ENCODE data around the gene EIPR1. TPM values are rescaled to one million over a fixed set of nuclear protein-coding genes. Genes with fewer than 3 reads are reported as not detected.

Gene EIPR1
- total and polyA plus RNA-seq, 10 of the 15 experiments (the other 5 are each of a cell fraction or from before 2014, with no cell fraction given): 23.6 to 61.2 (median 42.2) TPM

DNA sequence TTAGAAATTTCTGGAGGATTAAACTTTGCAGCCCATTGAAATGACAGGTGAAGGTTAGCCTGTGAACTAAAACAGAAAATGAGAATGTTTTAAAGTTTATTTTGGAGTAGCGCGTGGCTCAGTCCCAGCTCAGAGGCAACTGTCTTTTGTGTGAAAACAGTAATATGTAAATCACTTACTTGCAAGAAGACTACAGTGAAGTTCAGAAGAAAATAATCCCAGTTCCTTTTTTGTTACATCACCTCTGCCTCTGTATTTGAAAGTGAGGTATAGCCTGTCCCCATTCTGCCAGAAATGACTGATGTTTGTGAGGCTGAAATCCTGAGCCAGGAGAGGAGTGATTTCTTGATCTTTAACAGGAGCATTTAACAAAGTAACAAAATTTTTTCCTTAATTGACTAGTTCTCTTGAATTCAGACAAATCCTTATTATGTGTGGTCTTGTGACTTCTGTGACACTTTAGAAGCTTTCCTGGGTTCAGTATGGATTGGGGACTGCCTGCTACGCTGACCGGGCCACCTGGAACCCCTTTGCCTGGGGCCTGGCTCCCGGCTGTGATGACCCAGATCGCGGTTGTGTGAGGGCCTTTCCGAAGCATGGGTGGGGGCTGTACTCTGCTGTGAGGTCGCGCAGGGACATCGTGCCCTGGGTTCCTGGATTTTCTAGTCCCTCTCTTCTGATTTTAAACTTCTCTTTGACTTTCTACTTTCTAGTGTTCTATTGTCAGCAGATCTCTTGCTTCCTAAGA lies 26.1 kb upstream of the EIPR1 start (continued):
- TF ChIP-seq, protein P1, sequence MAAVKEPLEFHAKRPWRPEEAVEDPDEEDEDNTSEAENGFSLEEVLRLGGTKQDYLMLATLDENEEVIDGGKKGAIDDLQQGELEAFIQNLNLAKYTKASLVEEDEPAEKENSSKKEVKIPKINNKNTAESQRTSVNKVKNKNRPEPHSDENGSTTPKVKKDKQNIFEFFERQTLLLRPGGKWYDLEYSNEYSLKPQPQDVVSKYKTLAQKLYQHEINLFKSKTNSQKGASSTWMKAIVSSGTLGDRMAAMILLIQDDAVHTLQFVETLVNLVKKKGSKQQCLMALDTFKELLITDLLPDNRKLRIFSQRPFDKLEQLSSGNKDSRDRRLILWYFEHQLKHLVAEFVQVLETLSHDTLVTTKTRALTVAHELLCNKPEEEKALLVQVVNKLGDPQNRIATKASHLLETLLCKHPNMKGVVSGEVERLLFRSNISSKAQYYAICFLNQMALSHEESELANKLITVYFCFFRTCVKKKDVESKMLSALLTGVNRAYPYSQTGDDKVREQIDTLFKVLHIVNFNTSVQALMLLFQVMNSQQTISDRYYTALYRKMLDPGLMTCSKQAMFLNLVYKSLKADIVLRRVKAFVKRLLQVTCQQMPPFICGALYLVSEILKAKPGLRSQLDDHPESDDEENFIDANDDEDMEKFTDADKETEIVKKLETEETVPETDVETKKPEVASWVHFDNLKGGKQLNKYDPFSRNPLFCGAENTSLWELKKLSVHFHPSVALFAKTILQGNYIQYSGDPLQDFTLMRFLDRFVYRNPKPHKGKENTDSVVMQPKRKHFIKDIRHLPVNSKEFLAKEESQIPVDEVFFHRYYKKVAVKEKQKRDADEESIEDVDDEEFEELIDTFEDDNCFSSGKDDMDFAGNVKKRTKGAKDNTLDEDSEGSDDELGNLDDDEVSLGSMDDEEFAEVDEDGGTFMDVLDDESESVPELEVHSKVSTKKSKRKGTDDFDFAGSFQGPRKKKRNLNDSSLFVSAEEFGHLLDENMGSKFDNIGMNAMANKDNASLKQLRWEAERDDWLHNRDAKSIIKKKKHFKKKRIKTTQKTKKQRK (IDR thresholded peaks at IDR 0.05; ENCODE audit: low read depth, low read length): no peak
- peak; percentile 51; the same call in 1 of the 2 replicates for TF ChIP-seq EED (IDR thresholded peaks at IDR 0.05; ENCODE audit: low read depth)
- TF ChIP-seq GATAD2B (conservative IDR thresholded peaks at IDR 0.05; ENCODE audit: low read depth): no peak
- no peak for TF ChIP-seq SMAD5 (IDR thresholded peaks at IDR 0.05; ENCODE audit: low read depth)
- TF ChIP-seq SREBF2 (IDR thresholded peaks at IDR 0.05; ENCODE audit: low read length): no peak
- no peak for TF ChIP-seq E4F1 (IDR thresholded peaks at IDR 0.05; ENCODE audit: borderline replicate concordance, partially characterized antibody)
- peak; percentile 72 for TF ChIP-seq MTA2 (IDR thresholded peaks at IDR 0.05; ENCODE audit: low read depth)
- peak; percentile 73 for TF ChIP-seq MEF2A (IDR thresholded peaks at IDR 0.05; ENCODE audit: insufficient read depth, low read depth, low read length)
- no peak for TF ChIP-seq MYC (IDR thresholded peaks at IDR 0.05; ENCODE audit: insufficient read depth, insufficient read length, insufficient replicate concordance, low read length, severe bottlenecking)
- TF ChIP-seq SRF (IDR thresholded peaks at IDR 0.05; ENCODE audit: low read depth in 2 of 2, low read length in 2 of 2): no peak
- peak; percentile 17; the same call in 1 of the 2 replicates for TF ChIP-seq MLLT1 (IDR thresholded peaks at IDR 0.05)
- TF ChIP-seq NFXL1 (IDR thresholded peaks at IDR 0.05; ENCODE audit: borderline replicate concordance): no peak
- TF ChIP-seq CREB1 (IDR thresholded peaks at IDR 0.05; ENCODE audit: low read depth): peak; percentile 67; the same call in 1 of the 2 replicates
- TF ChIP-seq PAX5 (IDR thresholded peaks at IDR 0.05; ENCODE audit: borderline replicate concordance, low read depth, low read length): no peak
- no peak for TF ChIP-seq HDGF (IDR thresholded peaks at IDR 0.05)
- TF ChIP-seq SUZ12 (IDR thresholded peaks at IDR 0.05; ENCODE audit: unreplicated experiment): no peak
- TF ChIP-seq BRCA1 (IDR thresholded peaks at IDR 0.05; ENCODE audit: low read depth, low read length): no peak
- TF ChIP-seq SIX5 (IDR thresholded peaks at IDR 0.05; ENCODE audit: low read depth, low read length, severe bottlenecking): no peak
- TF ChIP-seq SKIL (IDR thresholded peaks at IDR 0.05; ENCODE audit: low read depth, poor library complexity, severe bottlenecking): peak; percentile 69
- peak; percentile 67; the same call in 1 of the 2 replicates for TF ChIP-seq CBX5 (IDR thresholded peaks at IDR 0.05; ENCODE audit: low read depth)
- TF ChIP-seq SMARCA5 (IDR thresholded peaks at IDR 0.05): no peak
